ENCODE measurements around the gene SPAG16. TPM values are rescaled to one million over a fixed set of nuclear protein-coding genes. Genes with fewer than 3 reads are reported as not detected.

SPAG16 gene
- total RNA-seq, 1 experiment from 2014 or later: 16.0 TPM

GRCh38 chr2:213818436-213818835, 534.2 kb downstream of the SPAG16 start:
- no peak for ATAC-seq
- ChIA-PET POLR2A (no interaction called here), CTCF (no interaction called here)
- H3K4me1 Mint-ChIP-seq: peaks cover 4% of the 10 kb centered on the region; the same call in 1 of the 2 replicates
- H3K27me3 Mint-ChIP-seq (ENCODE audit: low read depth): no peaks in the 10 kb centered on the region
- no peak for DNase-seq (ENCODE audit: low spot score)
- peaks cover 9% of the 10 kb centered on the region for H3K36me3 Mint-ChIP-seq
- TF ChIP-seq ELF4 (CRISPR knock-in tag; IDR thresholded peaks at IDR 0.05; ENCODE audit: low read depth): no peak
- TF ChIP-seq ZNF219 (CRISPR knock-in tag; IDR thresholded peaks at IDR 0.05; ENCODE audit: borderline replicate concordance): no peak
- no peak for TF ChIP-seq FOXK1 (CRISPR knock-in tag; IDR thresholded peaks at IDR 0.05)
- TF ChIP-seq ZNF532 (CRISPR knock-in tag; IDR thresholded peaks at IDR 0.05; ENCODE audit: borderline replicate concordance): no peak
- TF ChIP-seq TCF7 (CRISPR knock-in tag; IDR thresholded peaks at IDR 0.05; ENCODE audit: low read depth): no peak
- TF ChIP-seq NFE2L1 (CRISPR knock-in tag; IDR thresholded peaks at IDR 0.05): no peak
- no peak for TF ChIP-seq ZNF317 (CRISPR knock-in tag; IDR thresholded peaks at IDR 0.05; ENCODE audit: borderline replicate concordance, low read depth)
- TF ChIP-seq ZNF281 (CRISPR knock-in tag; IDR thresholded peaks at IDR 0.05): no peak
- no peak for TF ChIP-seq FOXJ3 (CRISPR knock-in tag; IDR thresholded peaks at IDR 0.05; ENCODE audit: borderline replicate concordance)
- no peak for TF ChIP-seq IRF2 (CRISPR knock-in tag; IDR thresholded peaks at IDR 0.05; ENCODE audit: borderline replicate concordance, low read depth)
- TF ChIP-seq E2F4 (CRISPR knock-in tag; IDR thresholded peaks at IDR 0.05; ENCODE audit: borderline replicate concordance, low read depth): no peak
- no peak for TF ChIP-seq ZNF263 (CRISPR knock-in tag; IDR thresholded peaks at IDR 0.05; ENCODE audit: low read depth)
- no peak for TF ChIP-seq PREB (CRISPR knock-in tag; IDR thresholded peaks at IDR 0.05; ENCODE audit: borderline replicate concordance)
- no peak for TF ChIP-seq NR2C2 (CRISPR knock-in tag; IDR thresholded peaks at IDR 0.05)
- no peak for TF ChIP-seq FOXP4 (CRISPR knock-in tag; IDR thresholded peaks at IDR 0.05)
- no peak for TF ChIP-seq PRDM15 (CRISPR knock-in tag; IDR thresholded peaks at IDR 0.05)
- no peak for TF ChIP-seq ETV6 (CRISPR knock-in tag; IDR thresholded peaks at IDR 0.05)
- H3K27ac Mint-ChIP-seq: no peak overlapping the region
- no peak overlapping the region for H3K4me3 Mint-ChIP-seq
- peaks cover 27% of the 10 kb centered on the region for H3K9me3 Mint-ChIP-seq
